Activated CD8-positive, alpha-beta memory T cell treated with anti-CD3 and anti-CD28 coated beads, Interleukin-2, amount 50 U/mL, for 24 hours (primary cell): ENCODE results near the gene TBC1D5.
"Not testable (repeated sequence)": the region's sequence is repeated elsewhere in the genome, so short reads cannot be mapped to it uniquely, and the experiment has no call there.

Experiments
- DNase-seq: peaks from one replicate; pipeline ENCODE4 v3.0.0-alpha.2; 2020; ENCODE audit errors: extremely low read depth

TBC1D5 gene

DNA sequence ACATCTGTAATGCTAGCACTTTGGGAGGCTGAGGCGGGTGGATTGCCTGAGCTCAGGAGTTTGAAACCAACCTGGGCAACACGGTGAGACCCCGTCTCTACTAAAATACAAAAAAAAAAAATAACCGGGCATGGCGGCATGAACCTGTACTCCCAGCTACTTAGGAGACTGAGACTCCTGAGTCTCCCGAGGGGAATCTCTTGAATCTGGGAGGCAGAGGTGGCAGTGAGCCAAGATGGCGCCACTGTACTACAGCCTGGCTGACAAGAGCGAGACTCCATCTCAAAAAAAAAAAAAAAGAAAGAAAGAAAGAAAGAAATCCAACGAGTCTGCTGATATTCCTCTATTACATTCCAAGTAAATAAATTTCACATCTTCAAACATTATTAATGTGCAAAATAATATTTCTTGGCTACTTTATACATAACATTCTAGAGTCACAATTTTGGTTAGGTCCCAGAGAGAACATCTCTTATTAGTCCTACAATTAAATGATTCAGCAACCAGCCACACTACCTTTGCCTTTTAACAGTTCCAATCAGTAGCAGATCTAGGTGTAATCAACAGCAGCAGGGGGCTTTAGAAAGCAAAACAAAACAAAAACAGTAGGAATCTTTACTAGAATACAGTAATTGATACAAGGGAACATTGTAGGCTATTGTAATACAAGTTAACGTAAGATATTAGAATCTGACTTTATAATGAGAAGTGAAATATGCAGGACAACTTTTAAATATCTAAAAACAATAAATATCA is 195.8 kb downstream of the TBC1D5 start:
- DNase-seq: no peak

- DNase-seq: no peak
Measured at GRCh38 chr3:17544632-17545031, 197.8 kb downstream of the TBC1D5 start.

DNA sequence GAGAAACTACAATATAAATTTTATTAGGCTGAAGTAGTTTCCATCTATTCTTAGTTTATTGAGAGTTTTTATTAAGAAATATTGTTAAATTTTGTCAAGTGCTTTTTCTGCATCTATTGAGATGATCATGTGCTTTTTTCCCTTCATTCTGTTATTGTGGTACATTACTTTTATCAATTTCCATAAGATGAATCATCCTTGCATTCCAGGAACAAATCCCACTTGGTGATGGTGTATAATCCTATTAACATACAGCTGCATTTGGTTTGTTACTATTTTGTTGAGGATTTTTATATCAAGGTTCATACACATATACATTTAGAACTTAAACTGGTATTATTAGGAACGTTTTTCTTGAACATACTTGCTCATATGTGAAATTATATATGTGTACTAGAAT is 199.8 kb downstream of the TBC1D5 start:
- no peak for DNase-seq

DNA sequence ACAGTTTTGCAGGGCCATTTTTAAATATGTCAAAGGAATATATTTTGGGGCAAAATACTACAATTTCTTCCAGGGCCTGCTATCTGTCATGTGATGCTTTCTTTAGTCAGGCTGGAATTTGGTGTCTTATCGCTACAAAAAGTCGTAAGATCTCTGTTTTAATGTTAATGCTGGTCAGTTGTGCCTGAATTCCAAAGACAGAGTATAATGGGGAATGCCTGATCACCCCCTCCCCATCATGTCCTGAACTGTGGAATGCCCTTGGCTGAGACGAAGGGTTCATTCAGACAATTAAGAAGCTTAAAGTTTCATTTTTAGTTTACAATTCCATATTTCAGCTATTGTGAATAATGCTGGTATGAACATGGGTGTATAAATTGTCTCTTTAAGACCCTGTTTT is 203.0 kb downstream of the TBC1D5 start:
- DNase-seq: no peak

- DNase-seq: no peak
Measured at GRCh38 chr3:17535274-17535673, 207.2 kb downstream of the TBC1D5 start.

DNA sequence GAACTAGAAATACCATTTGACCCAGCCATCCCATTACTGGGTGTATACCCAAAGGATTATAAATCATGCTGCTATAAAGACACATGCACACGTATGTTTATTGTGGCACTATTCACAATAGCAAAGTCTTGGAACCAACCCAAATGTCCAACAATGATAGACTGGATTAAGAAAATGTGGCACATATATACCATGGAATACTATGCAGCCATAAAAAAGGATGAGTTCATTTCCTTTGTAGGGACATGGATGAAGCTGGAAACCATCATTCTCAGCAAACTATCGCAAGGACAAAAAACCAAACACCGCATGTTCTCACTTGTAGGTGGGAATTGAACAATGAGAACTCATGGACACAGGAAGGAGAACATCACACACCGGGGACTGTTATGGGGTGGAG is 210.0 kb downstream of the TBC1D5 start:
- not testable (repeated sequence) for DNase-seq

DNA sequence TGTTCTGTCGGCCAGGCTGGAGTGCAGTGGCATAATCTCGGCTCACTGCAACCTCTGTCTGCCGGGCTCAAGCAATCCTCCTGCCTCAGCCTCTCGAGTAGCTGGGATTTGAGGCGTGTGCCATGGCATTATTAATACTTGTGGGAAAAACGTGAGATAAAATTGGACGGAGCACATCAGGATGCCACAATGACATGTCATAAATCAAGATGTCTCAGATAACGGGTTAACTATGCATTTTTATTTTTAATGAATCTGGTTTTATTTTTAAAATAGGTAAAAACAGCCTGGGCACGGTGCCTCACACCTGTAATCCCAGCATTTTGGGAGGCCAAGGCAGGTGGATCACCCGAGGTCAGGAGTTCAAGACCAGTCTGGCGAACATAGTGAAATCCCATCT is 212.8 kb downstream of the TBC1D5 start:
- DNase-seq: no peak

- DNase-seq: no peak
Measured at GRCh38 chr3:17518189-17519059, 224.0 kb downstream of the TBC1D5 start.

GRCh38 chr3:17515445-17516234 is 226.8 kb downstream of the TBC1D5 start:
- DNase-seq: no peak

DNA sequence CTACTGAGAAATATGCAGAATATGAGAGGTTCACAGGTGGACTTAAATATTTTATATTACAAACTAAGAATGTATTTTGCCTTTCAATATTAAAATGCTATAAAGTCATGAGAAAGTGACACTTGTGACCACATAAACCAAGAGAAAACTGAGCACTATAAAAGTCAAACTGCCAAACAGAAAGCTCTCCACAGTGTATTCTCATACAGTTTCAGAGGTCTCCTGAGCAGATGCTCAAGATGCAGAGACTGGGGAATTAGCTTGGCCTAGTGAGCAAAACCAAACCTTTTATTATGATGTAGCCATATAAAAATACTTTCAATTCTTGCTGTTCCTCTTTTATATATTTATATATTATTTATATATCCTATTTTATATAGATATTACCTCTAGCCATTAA is 227.8 kb downstream of the TBC1D5 start:
- no peak for DNase-seq

DNA sequence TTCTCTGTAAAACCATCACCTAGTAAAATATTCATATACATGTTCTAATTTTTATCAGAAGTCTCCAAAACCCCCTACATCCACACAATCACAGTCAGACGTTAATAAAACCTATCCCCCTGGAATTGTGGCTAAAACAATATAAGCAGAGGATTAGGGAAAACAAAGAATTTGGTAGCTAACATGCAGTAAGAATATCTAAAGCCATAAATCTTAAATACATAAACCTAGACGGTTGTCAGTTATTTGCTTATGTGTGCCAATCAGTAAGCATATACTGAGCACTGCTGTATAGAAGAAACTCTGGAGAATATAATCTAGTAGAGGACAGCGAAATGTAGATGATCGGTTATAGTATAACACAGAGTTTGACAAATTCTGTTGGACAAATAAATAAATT is 232.2 kb downstream of the TBC1D5 start:
- no peak for DNase-seq

DNA sequence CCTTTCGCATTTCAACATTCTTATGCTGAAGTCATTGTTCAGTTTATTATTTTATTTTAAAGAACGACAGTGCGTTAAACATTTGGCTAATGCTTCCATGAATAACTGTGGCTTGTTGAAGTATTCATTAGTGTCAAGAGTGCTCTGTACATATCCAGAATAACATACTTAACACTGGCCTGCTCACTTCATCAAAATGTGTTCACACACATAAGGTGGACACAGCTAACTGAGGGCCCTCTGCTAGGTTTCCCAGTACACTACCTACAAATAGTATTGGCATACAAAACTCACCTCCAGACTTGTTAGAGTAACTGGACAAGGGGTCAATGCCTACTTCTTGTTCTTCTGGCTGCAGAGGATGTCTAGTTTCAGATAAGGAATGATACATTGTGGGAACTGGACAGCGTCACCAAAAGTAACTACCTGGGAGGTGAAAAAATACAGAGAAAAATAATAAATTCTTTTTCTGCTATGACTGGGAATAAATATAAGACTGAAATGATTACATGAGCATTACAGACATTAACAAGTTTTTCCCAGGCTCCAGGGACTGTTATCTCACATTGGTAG is 234.2 kb downstream of the TBC1D5 start:
- no peak for DNase-seq

GRCh38 chr3:17507480-17507879 is 235.0 kb downstream of the TBC1D5 start:
- DNase-seq: no peak

DNA sequence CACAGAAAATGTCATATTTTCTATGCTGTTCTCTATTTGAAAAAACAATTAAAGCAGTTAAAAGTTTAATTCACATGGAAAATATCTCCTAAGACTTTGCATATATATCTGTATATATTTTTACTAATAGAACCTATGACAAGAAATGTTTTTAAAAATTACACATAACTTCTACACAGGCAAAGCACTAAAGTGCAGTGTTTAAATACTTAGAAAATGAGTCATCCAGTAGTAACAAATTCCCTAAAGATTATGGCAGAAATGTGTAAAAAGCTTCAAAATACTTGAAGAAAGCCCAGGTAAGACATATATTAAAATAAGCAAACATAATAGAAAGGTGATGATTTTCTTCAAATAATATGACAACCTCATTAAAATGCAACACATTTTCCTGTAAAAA is 236.6 kb downstream of the TBC1D5 start:
- no peak for DNase-seq

- no peak for DNase-seq
Measured at GRCh38 chr3:17501745-17502144, 240.7 kb downstream of the TBC1D5 start.

- DNase-seq: no peak
Measured at GRCh38 chr3:17500618-17501017, 241.8 kb downstream of the TBC1D5 start.

DNA sequence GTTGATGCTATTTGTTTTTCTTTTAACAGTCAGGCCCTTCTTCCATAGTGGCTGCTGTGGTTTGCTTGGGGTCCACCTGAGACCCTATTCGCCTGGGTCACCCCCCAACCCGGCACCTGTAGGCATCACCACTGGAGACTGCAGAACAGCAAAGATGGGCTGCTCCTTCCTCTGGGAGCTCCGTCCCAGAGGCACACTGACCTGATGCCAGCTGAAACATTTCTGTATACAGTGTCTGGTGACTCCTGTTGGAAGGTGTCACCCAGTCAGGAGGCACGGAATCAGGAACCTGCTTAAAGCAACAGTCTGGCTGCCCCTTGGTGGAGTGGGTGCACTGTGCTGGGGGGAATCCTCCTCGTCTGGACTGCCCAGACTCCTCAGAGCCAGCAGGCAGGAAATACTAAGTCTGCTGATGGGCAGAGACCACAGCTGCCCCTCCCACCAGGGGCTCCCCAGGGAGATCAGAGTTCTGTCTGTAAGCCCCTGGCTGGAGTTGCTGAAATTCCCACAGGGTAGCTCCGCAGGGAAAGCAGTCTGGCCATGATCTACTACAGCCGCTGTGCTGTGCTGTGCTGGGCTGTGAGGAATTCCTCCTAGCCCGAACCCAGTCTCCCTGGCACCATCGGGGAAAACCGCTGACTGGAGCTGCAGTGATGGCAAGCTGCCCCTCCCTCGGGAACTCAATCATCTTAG is 248.2 kb downstream of the TBC1D5 start:
- no peak for DNase-seq

GRCh38 chr3:17491601-17492000 is 250.8 kb downstream of the TBC1D5 start:
- DNase-seq: no peak

GRCh38 chr3:17491190-17491589 is 251.2 kb downstream of the TBC1D5 start:
- not testable (repeated sequence) for DNase-seq

DNA sequence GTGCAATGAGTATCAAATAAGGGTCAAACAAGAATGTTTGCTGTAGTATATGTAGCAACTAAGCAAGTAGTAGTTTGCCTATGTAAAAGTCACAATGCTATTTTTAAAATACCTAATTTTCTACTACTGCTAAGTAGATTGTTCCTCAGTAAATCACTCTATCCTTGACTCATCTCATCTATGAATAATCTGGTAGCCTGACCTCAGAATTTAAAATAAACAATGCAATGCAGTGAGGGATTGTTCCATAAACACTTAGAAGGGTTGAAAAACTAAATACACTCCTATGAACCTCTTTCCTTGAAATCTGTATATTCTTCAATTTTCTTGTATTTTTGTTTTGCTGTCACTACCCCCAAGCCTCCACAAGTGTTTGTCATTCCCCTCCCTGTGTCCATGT is 253.3 kb downstream of the TBC1D5 start:
- no peak for DNase-seq

DNA sequence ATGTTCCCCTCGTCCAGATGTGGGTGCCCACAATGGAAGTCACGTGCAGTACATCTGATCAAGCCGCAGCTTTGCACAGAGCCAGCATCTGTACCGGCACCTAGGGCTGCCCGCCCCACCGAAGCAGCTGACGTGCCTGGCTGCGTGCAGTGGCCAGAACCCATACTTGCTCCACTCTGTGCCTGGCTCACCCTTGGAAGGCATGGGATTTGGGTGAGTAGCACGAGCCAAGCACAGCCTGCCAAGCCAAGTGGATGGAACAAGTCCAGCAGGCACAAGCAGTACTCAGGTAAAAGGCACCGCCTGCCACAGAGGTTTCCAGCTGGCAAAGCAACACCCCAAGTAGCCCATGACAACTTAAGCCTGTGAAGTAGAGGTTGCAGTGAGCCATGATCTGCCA is 261.3 kb downstream of the TBC1D5 start:
- DNase-seq: no peak
